HG03354 (cell line): Measurements from ENCODE around the gene CACNA1I.

Experiments
- ATAC-seq: cut with Tn5 transposase; IDR thresholded peaks from one replicate; pipeline ENCODE4 v1.9.1; 2021; ENCODE audit warnings: mild to moderate bottlenecking; ENCODE audit not compliant: unreplicated experiment, poor library complexity, severe bottlenecking

The CACNA1I gene

GRCh38 chr22:39707351-39707750 lies 136.8 kb downstream of the CACNA1I start:
- no peak for ATAC-seq

DNA sequence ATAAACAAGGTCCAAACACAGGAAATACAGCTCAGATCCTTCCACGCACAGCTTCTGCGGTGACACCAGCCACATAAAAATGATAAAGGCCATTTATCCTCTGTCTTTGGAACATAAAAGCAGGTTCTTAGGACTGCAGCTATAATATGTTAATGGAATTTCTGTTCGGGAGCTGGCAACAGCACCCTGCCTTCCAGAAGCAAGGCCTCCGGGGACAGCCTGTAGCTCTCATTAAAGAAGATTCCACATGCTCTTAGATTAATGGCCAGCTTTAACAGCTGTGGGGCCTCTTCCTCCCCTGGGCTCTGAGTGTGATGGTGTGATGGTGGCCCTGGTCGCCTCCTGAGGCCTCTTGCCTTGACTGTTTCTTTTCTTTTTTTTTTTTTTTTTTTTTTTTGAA lies 137.3 kb downstream of the CACNA1I start:
- ATAC-seq = no peak

DNA sequence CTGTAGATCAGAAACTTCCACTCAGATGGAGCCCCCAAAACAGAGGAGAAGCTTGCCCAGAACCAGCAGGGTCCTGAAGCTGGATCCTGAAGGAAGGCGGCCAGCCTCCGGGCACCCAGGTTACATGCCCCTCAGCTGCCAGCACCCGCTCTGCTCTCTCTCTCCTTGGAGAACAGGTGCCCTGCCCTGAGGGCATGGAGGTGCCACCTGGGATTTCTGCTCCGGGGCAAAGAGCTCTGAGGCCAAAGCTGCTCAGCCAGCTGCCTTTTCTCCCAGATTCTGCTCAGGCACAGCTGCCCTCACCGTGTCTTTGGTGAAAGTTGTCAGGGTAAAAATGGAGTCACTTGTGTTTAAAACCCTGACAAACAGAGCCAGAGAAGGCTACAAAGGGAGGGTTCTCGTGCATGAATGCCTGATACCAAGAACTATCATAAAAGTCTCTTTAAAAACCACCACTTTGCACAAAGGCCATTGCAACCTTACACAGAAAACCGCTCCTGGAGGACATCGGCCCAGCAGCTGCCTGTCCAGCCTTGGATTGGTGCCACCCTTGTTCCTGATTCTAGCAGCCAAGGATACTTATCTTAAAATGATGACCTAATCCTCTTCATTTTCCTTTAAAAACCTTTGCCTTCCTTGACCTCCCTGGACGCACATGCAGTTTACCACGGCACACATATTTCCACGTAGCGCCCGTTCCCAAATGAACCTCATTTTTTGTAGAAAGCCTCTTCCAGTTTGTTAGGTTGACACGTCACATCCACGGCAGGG lies 140.0 kb downstream of the CACNA1I start:
- no peak for ATAC-seq

GRCh38 chr22:39712081-39712480 lies 141.5 kb downstream of the CACNA1I start:
- ATAC-seq = no peak

GRCh38 chr22:39712751-39713525 lies 142.4 kb downstream of the CACNA1I start:
- no peak for ATAC-seq

GRCh38 chr22:39713799-39714290 lies 143.3 kb downstream of the CACNA1I start:
- ATAC-seq = no peak

- ATAC-seq = no peak
Measured at GRCh38 chr22:39714321-39714720, 143.8 kb downstream of the CACNA1I start.

DNA sequence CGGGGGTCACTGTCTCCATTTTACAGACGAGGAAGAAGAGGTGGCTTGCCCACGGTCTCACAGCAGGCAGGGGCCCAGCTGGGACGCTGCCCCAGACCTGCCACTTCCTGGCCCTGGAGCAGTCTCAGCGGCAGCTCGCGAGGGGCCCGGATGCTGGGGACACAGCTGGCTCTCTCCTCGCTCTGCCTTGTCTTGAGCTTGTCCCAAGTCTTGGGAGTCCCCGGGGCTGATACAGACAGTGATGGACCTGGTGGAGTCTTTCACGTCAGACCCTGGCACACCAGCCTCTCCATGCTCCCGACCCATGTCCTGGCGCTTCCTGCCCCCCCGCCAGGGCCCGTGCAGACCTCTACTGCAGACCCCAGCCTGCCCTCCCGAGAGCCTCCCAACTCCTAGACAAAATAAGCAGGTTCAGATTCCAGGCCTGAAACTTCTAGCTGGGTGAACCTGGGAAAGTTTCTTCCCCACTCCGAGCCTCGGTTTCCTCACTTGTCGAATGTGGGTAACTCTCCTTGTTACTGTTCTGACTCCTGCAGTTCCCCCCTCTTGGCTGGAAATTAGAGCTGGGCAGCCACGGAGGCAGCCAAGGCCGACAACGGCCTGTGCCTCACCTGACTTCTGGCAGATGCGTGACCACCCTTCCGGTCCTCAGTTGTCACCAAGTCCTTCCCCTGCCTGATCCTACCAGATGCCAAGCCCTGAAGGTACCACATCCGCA lies 145.4 kb downstream of the CACNA1I start:
- no peak for ATAC-seq

- no peak for ATAC-seq
Measured at GRCh38 chr22:39716534-39716933, 146.0 kb downstream of the CACNA1I start.

DNA sequence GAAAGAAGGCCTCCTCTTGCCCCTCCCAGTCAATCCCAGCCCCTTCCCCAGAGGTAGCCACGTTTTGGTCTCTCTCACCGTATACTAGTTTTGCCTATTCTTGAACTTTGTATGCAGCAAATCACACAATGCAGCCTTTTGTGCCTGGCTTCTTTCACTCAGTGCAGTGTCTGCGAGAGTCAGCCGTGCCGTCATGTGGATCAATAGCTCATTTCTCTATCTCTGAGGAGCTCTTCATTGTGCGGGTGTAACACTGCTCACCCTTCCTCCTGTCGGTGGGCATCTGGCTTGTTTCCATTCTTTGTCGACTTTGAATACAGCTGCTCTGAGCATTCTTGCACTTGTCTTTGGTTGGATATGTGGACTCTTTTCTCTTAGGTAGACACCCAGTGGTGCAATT lies 146.5 kb downstream of the CACNA1I start:
- ATAC-seq = no peak

DNA sequence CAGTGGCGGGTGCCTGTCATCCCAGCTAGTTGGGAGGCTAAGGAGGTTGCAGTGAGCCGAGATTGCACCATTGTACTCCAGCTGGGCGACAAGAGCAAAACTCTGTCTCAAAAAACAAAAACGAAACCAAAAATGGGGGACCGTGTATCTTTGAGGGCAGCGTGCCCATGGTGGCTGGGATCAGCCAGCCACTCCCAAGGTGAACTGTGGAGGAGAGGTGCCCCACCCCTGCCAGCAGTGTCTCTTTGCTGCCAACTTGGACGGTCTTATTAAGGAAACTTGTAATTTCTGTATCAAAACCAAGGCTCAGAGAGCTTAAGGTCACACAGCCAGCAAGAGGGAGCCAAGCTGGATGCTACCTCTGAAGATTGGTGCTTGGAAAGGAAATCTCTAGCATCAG lies 147.7 kb downstream of the CACNA1I start:
- ATAC-seq = no peak

- no peak for ATAC-seq
Measured at GRCh38 chr22:39718921-39719475, 148.4 kb downstream of the CACNA1I start.

- ATAC-seq = no peak
Measured at GRCh38 chr22:39719559-39720450, 149.3 kb downstream of the CACNA1I start.

GRCh38 chr22:39721206-39722031 lies 150.9 kb downstream of the CACNA1I start:
- ATAC-seq = no peak

DNA sequence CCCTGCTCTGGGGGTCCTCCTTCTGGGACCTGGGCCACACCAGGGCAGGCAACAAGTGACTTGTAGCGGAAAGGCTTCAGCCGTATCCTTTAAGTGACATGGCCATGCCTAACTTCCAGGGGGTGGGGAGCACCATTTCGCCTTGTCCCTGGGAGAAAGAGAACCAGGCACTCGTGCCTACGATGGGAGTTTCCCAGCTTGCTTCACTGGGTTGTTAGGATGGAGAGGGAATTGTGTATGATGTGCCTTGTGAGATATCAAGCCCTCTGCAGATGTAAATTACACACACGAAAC lies 151.4 kb downstream of the CACNA1I start:
- no peak for ATAC-seq

GRCh38 chr22:39722501-39722900 lies 151.9 kb downstream of the CACNA1I start:
- no peak for ATAC-seq

- no peak for ATAC-seq
Measured at GRCh38 chr22:39723463-39723862, 152.9 kb downstream of the CACNA1I start.

- ATAC-seq = no peak
Measured at GRCh38 chr22:39723899-39724351, 153.4 kb downstream of the CACNA1I start.
